Left lobe of liver (tissue), 2 donors: ENCODE measurements around the gene PITPNM3. TPM values are rescaled to one million over a fixed set of nuclear protein-coding genes. Genes with fewer than 3 reads are reported as not detected.

Experiments
- ATAC-seq: fragments of 200-7000 bp; cut with Tn5 transposase; one replicate; pipeline ENCODE4 v1.9.1; 2020; ENCODE audit warnings: mild to moderate bottlenecking, moderate library complexity
- DNase-seq: peaks from one replicate; pipeline ENCODE4 v3.0.0-alpha.2; 2020; ENCODE audit warnings: low spot score
- total RNA-seq: library from RNA; stranded (reverse); gene quantifications from one replicate; pipeline ENCODE4 v1.2.1, GENCODE V29; 2021
- donor health status: DM: no; HTN: no; CAD: no; lungs with moderate emphysema.
- donor health status: DM: no; HTN: yes; CAD: no.

PITPNM3 gene
- total RNA-seq, 1 donor from 2014 or later = 1.8 TPM

- ATAC-seq = no peak
- DNase-seq = no peak
Measured at GRCh38 chr17:6551869-6552531, 4.4 kb downstream of the PITPNM3 start.

- no peak for ATAC-seq
- no peak for DNase-seq
Measured at GRCh38 chr17:6551356-6551755, 5.0 kb downstream of the PITPNM3 start.

- ATAC-seq = no peak
Measured at GRCh38 chr17:6549384-6550036, 6.8 kb downstream of the PITPNM3 start.

GRCh38 chr17:6548578-6549330 lies 7.6 kb downstream of the PITPNM3 start:
- ATAC-seq (no peak), DNase-seq (no peak)

More at GRCh38 chr17:6549384-6550036, 6.8 kb downstream of the PITPNM3 start:
- no peak for DNase-seq

- ATAC-seq (no peak), DNase-seq (no peak)
Measured at GRCh38 chr17:6548034-6548433, 8.3 kb downstream of the PITPNM3 start.

- DNase-seq = no peak
- ATAC-seq = no peak
Measured at GRCh38 chr17:6547336-6547735, 9.0 kb downstream of the PITPNM3 start.

GRCh38 chr17:6546069-6546718 lies 10.2 kb downstream of the PITPNM3 start:
- ATAC-seq = no peak

GRCh38 chr17:6545291-6545690 lies 11.1 kb downstream of the PITPNM3 start:
- DNase-seq (no peak), ATAC-seq (no peak)

More at GRCh38 chr17:6546069-6546718, 10.2 kb downstream of the PITPNM3 start:
- DNase-seq = no peak

GRCh38 chr17:6544011-6544370 lies 12.4 kb downstream of the PITPNM3 start:
- ATAC-seq = no peak
- no peak for DNase-seq

- ATAC-seq = no peak
Measured at GRCh38 chr17:6543079-6544010, 13.0 kb downstream of the PITPNM3 start.

GRCh38 chr17:6542577-6542976 lies 13.8 kb downstream of the PITPNM3 start:
- DNase-seq (no peak), ATAC-seq (no peak)

More at GRCh38 chr17:6543079-6544010, 13.0 kb downstream of the PITPNM3 start:
- no peak for DNase-seq

- ATAC-seq (no peak), DNase-seq (no peak)
Measured at GRCh38 chr17:6541886-6542285, 14.5 kb downstream of the PITPNM3 start.

- no peak for DNase-seq
Measured at GRCh38 chr17:6539871-6540270, 16.5 kb downstream of the PITPNM3 start.

GRCh38 chr17:6536566-6537065 lies 19.7 kb downstream of the PITPNM3 start:
- no peak for ATAC-seq
- no peak for DNase-seq

More at GRCh38 chr17:6539871-6540270, 16.5 kb downstream of the PITPNM3 start:
- no peak for ATAC-seq

- ATAC-seq (no peak), DNase-seq (no peak)
Measured at GRCh38 chr17:6536053-6536452, 20.3 kb downstream of the PITPNM3 start.

- DNase-seq (no peak), ATAC-seq (no peak)
Measured at GRCh38 chr17:6534846-6535514, 21.4 kb downstream of the PITPNM3 start.

GRCh38 chr17:6532441-6532885 lies 23.9 kb downstream of the PITPNM3 start:
- ATAC-seq (no peak), DNase-seq (no peak)

- no peak for ATAC-seq
- DNase-seq = no peak
Measured at GRCh38 chr17:6531575-6531974, 24.8 kb downstream of the PITPNM3 start.

- ATAC-seq (no peak), DNase-seq (no peak)
Measured at GRCh38 chr17:6530324-6530920, 25.9 kb downstream of the PITPNM3 start.
